ENCODE measurements around the gene DSG2.
"Not testable (repeated sequence)": the region's sequence is repeated elsewhere in the genome, so short reads cannot be mapped to it uniquely, and the experiment has no call there.

Gene DSG2
- total RNA-seq, result 0 to 0.54 (median 0) reads per million in 3 experiments

- DNase-seq, result no peak
These were observed at the start of gene DSG2 for GRCh38 chr18:31497836-31498573. Gene DSG2 (plus strand): TSS chr18:31498177. CDS start chr18:31498252, 75 bp downstream.

GRCh38 chr18:31450409-31450808, 47.6 kb upstream of the DSG2 start:
- DNase-seq, result no peak

- no peak for DNase-seq
These were observed 46.4 kb upstream of the DSG2 start for GRCh38 chr18:31451625-31452024.

- no peak for DNase-seq
These were observed 43.8 kb upstream of the DSG2 start for GRCh38 chr18:31454066-31454708.

GRCh38 chr18:31469629-31470028, 28.3 kb upstream of the DSG2 start:
- DNase-seq, result no peak

GRCh38 chr18:31478688-31479087, 19.3 kb upstream of the DSG2 start:
- no peak for DNase-seq

GRCh38 chr18:31482051-31482450, 15.9 kb upstream of the DSG2 start:
- no peak for DNase-seq

GRCh38 chr18:31483396-31483795, 14.6 kb upstream of the DSG2 start:
- no peak for DNase-seq

GRCh38 chr18:31484461-31484860, 13.5 kb upstream of the DSG2 start:
- no peak for DNase-seq

- DNase-seq, result no peak
These were observed 11.8 kb upstream of the DSG2 start for GRCh38 chr18:31486165-31486564.

GRCh38 chr18:31487246-31488015, 10.5 kb upstream of the DSG2 start:
- no peak for DNase-seq

GRCh38 chr18:31489311-31489710, 8.7 kb upstream of the DSG2 start:
- no peak for DNase-seq

- no peak for DNase-seq
These were observed 7.6 kb upstream of the DSG2 start for GRCh38 chr18:31490387-31490786.

- DNase-seq, result no peak
These were observed 7.1 kb upstream of the DSG2 start for GRCh38 chr18:31490833-31491232.

- no peak for DNase-seq
These were observed 6.4 kb upstream of the DSG2 start for GRCh38 chr18:31491586-31491985.

- DNase-seq, result no peak
These were observed 5.3 kb upstream of the DSG2 start for GRCh38 chr18:31492671-31493070.

- no peak for DNase-seq
These were observed 4.8 kb upstream of the DSG2 start for GRCh38 chr18:31493171-31493570.

- no peak for DNase-seq
These were observed 4.0 kb upstream of the DSG2 start for GRCh38 chr18:31493941-31494340.

- DNase-seq, result not testable (repeated sequence)
These were observed 3.2 kb upstream of the DSG2 start for GRCh38 chr18:31494705-31495244.

- no peak for DNase-seq
These were observed 557 bp upstream of the DSG2 start for GRCh38 chr18:31497404-31497835.

- DNase-seq, result no peak
These were observed 872 bp downstream of the DSG2 start for GRCh38 chr18:31498574-31499524.

- no peak for DNase-seq
These were observed 2.2 kb downstream of the DSG2 start for GRCh38 chr18:31500051-31500688.
